ENCODE results near the gene TTC9B. TPM values are rescaled to one million over a fixed set of nuclear protein-coding genes. Genes with fewer than 3 reads are reported as not detected.
A peak's percentile ranks its signal among the peaks of the same experiment; 100 is the strongest.

The TTC9B gene
- total RNA-seq, 1 donor from 2014 or later, result not detected

DNA sequence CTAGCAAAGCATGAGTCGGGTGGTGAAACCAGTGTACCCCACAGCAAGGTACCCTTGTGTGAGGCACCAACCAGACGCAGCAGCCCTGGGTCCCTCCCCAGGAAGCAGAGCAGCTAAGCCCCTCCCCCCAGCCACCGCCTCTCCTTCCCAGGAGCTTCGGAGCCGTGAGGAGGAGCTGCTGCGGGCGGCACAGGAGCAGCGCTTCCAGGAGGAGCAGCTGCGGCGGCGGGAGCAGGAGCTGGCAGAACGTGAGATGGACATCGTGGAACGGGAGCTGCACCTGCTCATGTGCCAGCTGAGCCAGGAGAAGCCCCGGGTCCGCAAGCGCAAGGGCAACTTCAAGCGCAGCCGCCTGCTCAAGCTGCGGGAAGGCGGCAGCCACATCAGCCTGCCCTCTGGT is 12.4 kb downstream of the TTC9B start:
- H3K4me1 Mint-ChIP-seq (ENCODE audit: unreplicated experiment), result no peaks in the 10 kb centered on the region
- no peak overlapping the region for H3K27ac Mint-ChIP-seq (ENCODE audit: unreplicated experiment)
- peaks cover 24% of the 10 kb centered on the region for H3K36me3 Mint-ChIP-seq (ENCODE audit: unreplicated experiment)
- no peak for TF ChIP-seq CTCF (IDR thresholded peaks at IDR 0.05)
- no peak for DNase-seq (ENCODE audit: extremely low spot score, unreplicated experiment)
- no peaks in the 10 kb centered on the region for H3K27me3 Mint-ChIP-seq (ENCODE audit: unreplicated experiment)
- H3K9me3 Mint-ChIP-seq (ENCODE audit: unreplicated experiment), result no peaks in the 10 kb centered on the region
- H3K4me3 Mint-ChIP-seq (ENCODE audit: unreplicated experiment), result no peak overlapping the region

DNA sequence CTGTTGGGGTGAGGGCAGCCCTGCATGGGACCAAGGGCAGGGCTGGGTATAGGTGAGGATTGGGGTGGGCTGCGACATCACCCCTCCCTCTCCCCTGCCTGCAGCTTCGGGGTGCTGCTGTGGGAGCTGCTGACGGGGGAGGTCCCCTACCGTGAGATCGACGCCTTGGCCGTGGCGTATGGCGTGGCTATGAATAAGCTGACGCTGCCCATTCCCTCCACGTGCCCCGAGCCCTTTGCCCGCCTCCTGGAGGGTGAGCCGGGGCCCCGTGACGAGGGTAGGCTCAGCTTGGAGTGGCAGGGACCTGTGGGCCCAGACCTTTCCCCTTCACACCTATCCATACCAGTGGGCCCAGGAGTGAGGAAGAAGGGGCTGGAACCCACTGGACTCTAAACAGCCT is 13.8 kb downstream of the TTC9B start:
- Mint-ChIP-seq H3K27ac (ENCODE audit: unreplicated experiment) (no peak overlapping the region), H3K4me3 (ENCODE audit: unreplicated experiment) (no peak overlapping the region)

DNA sequence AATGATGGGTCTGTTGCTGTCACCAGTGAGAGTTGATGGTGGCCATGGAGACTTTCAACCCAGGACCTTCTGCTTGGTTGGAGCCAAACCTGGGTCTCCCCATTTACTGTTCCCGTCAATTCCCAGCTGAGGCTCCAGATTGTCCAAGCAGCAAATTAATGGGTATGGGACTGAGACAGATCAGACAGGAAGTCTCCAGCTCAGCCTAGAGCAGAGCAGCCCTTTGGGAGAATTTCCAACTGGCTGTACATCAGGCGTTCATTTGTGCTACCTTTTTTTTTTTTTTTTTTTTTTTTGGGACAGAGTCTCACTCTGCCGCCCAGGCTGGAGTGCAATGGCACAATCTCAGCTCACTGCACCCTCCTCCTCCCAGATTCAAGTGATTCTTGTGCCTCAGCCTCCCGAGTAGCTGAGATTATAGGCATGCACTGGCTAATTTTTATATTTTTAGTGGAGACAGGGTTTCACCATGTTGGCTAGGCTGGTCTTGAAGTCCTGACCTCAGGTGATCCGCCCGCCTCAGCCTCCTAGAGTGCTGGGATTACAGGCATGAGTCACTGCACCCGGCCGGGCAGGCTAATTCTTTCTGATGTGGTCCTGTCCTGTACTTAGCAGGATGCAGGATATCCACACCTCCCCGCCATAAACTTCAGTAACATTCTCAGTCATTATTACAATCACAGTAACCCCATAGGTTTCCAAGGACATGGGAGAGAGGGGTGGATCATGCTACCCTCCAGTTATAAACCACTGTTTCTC is 17.7 kb downstream of the TTC9B start:
- H3K4me1 Mint-ChIP-seq (ENCODE audit: unreplicated experiment), result no peaks in the 10 kb centered on the region
- peaks cover 27% of the 10 kb centered on the region for H3K36me3 Mint-ChIP-seq (ENCODE audit: unreplicated experiment)
- H3K27me3 Mint-ChIP-seq (ENCODE audit: unreplicated experiment), result no peaks in the 10 kb centered on the region
- H3K4me3 Mint-ChIP-seq (ENCODE audit: unreplicated experiment), result no peak overlapping the region
- no peak for DNase-seq (ENCODE audit: extremely low spot score, unreplicated experiment)
- no peaks in the 10 kb centered on the region for H3K9me3 Mint-ChIP-seq (ENCODE audit: unreplicated experiment)
- no peak overlapping the region for H3K27ac Mint-ChIP-seq (ENCODE audit: unreplicated experiment)
- TF ChIP-seq CTCF (IDR thresholded peaks at IDR 0.05), result no peak

More for the DNA sequence above, 13.8 kb downstream of the TTC9B start:
- no peak for TF ChIP-seq CTCF (IDR thresholded peaks at IDR 0.05)
- DNase-seq (ENCODE audit: extremely low spot score, unreplicated experiment), result no peak
- peaks cover 24% of the 10 kb centered on the region for H3K36me3 Mint-ChIP-seq (ENCODE audit: unreplicated experiment)
- H3K4me1 Mint-ChIP-seq (ENCODE audit: unreplicated experiment), result no peaks in the 10 kb centered on the region
- H3K27me3 Mint-ChIP-seq (ENCODE audit: unreplicated experiment), result no peaks in the 10 kb centered on the region
- no peaks in the 10 kb centered on the region for H3K9me3 Mint-ChIP-seq (ENCODE audit: unreplicated experiment)

GRCh38 chr19:40198272-40198990 is 19.8 kb downstream of the TTC9B start:
- no peaks in the 10 kb centered on the region for H3K27me3 Mint-ChIP-seq (ENCODE audit: unreplicated experiment)
- H3K4me1 Mint-ChIP-seq (ENCODE audit: unreplicated experiment), result peaks cover 6% of the 10 kb centered on the region
- H3K36me3 Mint-ChIP-seq (ENCODE audit: unreplicated experiment), result peaks cover 15% of the 10 kb centered on the region
- no peak for TF ChIP-seq CTCF (IDR thresholded peaks at IDR 0.05)
- no peak for DNase-seq (ENCODE audit: extremely low spot score, unreplicated experiment)
- no peaks in the 10 kb centered on the region for H3K9me3 Mint-ChIP-seq (ENCODE audit: unreplicated experiment)
- H3K27ac Mint-ChIP-seq (ENCODE audit: unreplicated experiment), result no peak overlapping the region
- no peak overlapping the region for H3K4me3 Mint-ChIP-seq (ENCODE audit: unreplicated experiment)

DNA sequence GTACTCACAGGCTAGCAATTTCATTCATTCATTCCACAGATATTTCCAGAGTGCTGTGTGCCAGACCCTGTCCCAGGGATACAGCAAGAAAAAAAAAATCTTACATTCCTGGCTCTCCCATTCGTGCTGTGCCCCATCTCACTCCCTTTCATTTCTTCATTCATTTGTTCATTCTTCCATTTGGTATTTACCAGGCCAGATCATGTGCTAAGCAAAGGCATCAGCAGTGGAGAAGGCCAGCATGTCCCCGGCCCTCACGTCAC is 24.7 kb downstream of the TTC9B start:
- DNase-seq (ENCODE audit: extremely low spot score, unreplicated experiment), result no peak
- Mint-ChIP-seq H3K9me3 (ENCODE audit: unreplicated experiment) (no peaks in the 10 kb centered on the region), H3K36me3 (ENCODE audit: unreplicated experiment) (peaks cover 3% of the 10 kb centered on the region), H3K27me3 (ENCODE audit: unreplicated experiment) (no peaks in the 10 kb centered on the region), H3K4me1 (ENCODE audit: unreplicated experiment) (peaks cover 20% of the 10 kb centered on the region), H3K27ac (ENCODE audit: unreplicated experiment) (no peak overlapping the region), H3K4me3 (ENCODE audit: unreplicated experiment) (peak overlapping the region; percentile 8)
- no peak for TF ChIP-seq CTCF (IDR thresholded peaks at IDR 0.05)

Data from osteocyte (in vitro differentiated cells).